GM23338 (cell line): ENCODE data around the gene CALML5. TPM values are rescaled to one million over a fixed set of nuclear protein-coding genes. Genes with fewer than 3 reads are reported as not detected.

Experiments
- ATAC-seq: fragments of 200-7000 bp; cut with Tn5 transposase; 3 replicates; pipeline ENCODE4 v1.9.1; 2020
- DNase-seq: peaks from one replicate; pipeline ENCODE4 v3.0.0-alpha.2; 2015; ENCODE audit warnings: low spot score
- H2AFZ ChIP-seq: fragments of 200-600 bp; sonication (generic); 2 replicates; pipeline ENCODE4 v1.8.0; 2016; ENCODE audit warnings: antibody characterized with exemption, mild to moderate bottlenecking, moderate library complexity
- H3F3A ChIP-seq: fragments of 200-600 bp; sonication (generic); replicated peaks from 2 replicates; pipeline ENCODE4 v1.8.0; 2017; ENCODE audit warnings: antibody characterized with exemption, mixed run types, low read depth
- H3K27ac ChIP-seq: fragments of 200-600 bp; sonication (generic); 2 replicates; pipeline ENCODE4 v1.6.1; 2016; ENCODE audit warnings: low read depth
- H3K27me3 ChIP-seq: fragments of 200-600 bp; sonication (generic); 2 replicates; pipeline ENCODE4 v1.8.0; 2016; ENCODE audit warnings: mild to moderate bottlenecking, mixed run types, moderate library complexity; ENCODE audit not compliant: insufficient read depth
- H3K36me3 ChIP-seq: fragments of 200-600 bp; sonication (generic); 2 replicates; pipeline ENCODE4 v1.8.0; 2016; ENCODE audit warnings: mild to moderate bottlenecking; ENCODE audit not compliant: insufficient read depth
- H3K4me1 ChIP-seq: fragments of 200-600 bp; sonication (generic); 2 replicates; pipeline ENCODE4 v1.8.0; 2016; ENCODE audit warnings: mild to moderate bottlenecking, moderate library complexity; ENCODE audit not compliant: insufficient read depth
- H3K4me2 ChIP-seq: fragments of 200-600 bp; sonication (generic); 2 replicates; pipeline ENCODE4 v1.7.1; 2017; ENCODE audit warnings: mixed run types
- H3K4me3 ChIP-seq: fragments of 200-600 bp; sonication (generic); 2 replicates; pipeline ENCODE4 v1.6.1; 2016; ENCODE audit warnings: mixed run types
- H3K79me2 ChIP-seq: fragments of 200-600 bp; sonication (generic); replicated peaks from 2 replicates; pipeline ENCODE4 v1.8.0; 2017; ENCODE audit warnings: mild to moderate bottlenecking; ENCODE audit not compliant: insufficient read depth
- H3K9me2 ChIP-seq: fragments of 200-600 bp; sonication (generic); 2 replicates; pipeline ENCODE4 v1.8.0; 2017; ENCODE audit not compliant: insufficient read depth
- H4K20me1 ChIP-seq: fragments of 200-600 bp; sonication (generic); replicated peaks from 2 replicates; pipeline ENCODE4 v1.8.0; 2017; ENCODE audit warnings: mild to moderate bottlenecking; ENCODE audit not compliant: insufficient read depth
- H3K27ac Mint-ChIP-seq: 2 replicates; pipeline ENCODE4 v1.8.0; 2020; ENCODE audit warnings: inconsistent platforms, mild to moderate bottlenecking, moderate library complexity, mixed read lengths
- H3K27me3 Mint-ChIP-seq: 3 replicates; pipeline ENCODE4 v1.8.0; 2022; ENCODE audit warnings: low read depth, mild to moderate bottlenecking, moderate library complexity, mixed read lengths, inconsistent platforms; ENCODE audit not compliant: insufficient read depth, poor library complexity
- H3K36me3 Mint-ChIP-seq: 3 replicates; pipeline ENCODE4 v1.8.0; 2021; ENCODE audit warnings: low read depth, mild to moderate bottlenecking, inconsistent platforms, moderate library complexity, mixed read lengths
- H3K4me1 Mint-ChIP-seq: 3 replicates; pipeline ENCODE4 v1.8.0; 2020; ENCODE audit warnings: mild to moderate bottlenecking, inconsistent platforms, mixed read lengths
- H3K4me3 Mint-ChIP-seq: 3 replicates; pipeline ENCODE4 v1.8.0; 2021; ENCODE audit warnings: moderate library complexity, mild to moderate bottlenecking, inconsistent platforms, mixed read lengths
- H3K9me3 Mint-ChIP-seq: 3 replicates; pipeline ENCODE4 v1.8.0; 2020; ENCODE audit warnings: moderate library complexity, mild to moderate bottlenecking, inconsistent platforms, mixed read lengths
- CREB1 ChIP-seq: fragments of 250-450 bp; sonication (Bioruptor Pico); IDR thresholded peaks from 2 replicates; pipeline ENCODE4 v1.5.0; 2020; ENCODE audit warnings: low read depth, mild to moderate bottlenecking, moderate library complexity
- CTCF ChIP-seq, 2 experiments: fragments of 200-600 bp in 1 of 2; sonication (generic) in 1 of 2; conservative IDR thresholded peaks; 2 replicates each; pipeline versions ENCODE4 v1.5.1 to v1.6.1; 2016 to 2017; ENCODE audit warnings: antibody characterized with exemption in 2 of 2, low read depth in 2 of 2, mild to moderate bottlenecking in 2 of 2, moderate library complexity in 1 of 2
- ETS1 ChIP-seq: IDR thresholded peaks from 2 replicates; pipeline ENCODE4 v1.6.1; 2016; ENCODE audit warnings: antibody characterized with exemption
- EZH2 ChIP-seq: fragments of 200-600 bp; sonication (generic); IDR thresholded peaks from one replicate; pipeline ENCODE4 v1.8.0; 2017; ENCODE audit warnings: antibody characterized with exemption, mild to moderate bottlenecking, low read depth; ENCODE audit not compliant: unreplicated experiment
- EZH2phosphoT487 ChIP-seq: fragments of 200-600 bp; sonication (generic); IDR thresholded peaks from one replicate; pipeline ENCODE4 v1.8.1; 2018; ENCODE audit warnings: antibody characterized with exemption; ENCODE audit not compliant: unreplicated experiment
- JUNB ChIP-seq: IDR thresholded peaks from one replicate; pipeline ENCODE4 v1.6.1; 2016; ENCODE audit warnings: antibody characterized with exemption; ENCODE audit not compliant: unreplicated experiment
- NANOG ChIP-seq: IDR thresholded peaks from 2 replicates; pipeline ENCODE4 v1.6.1; 2016; ENCODE audit warnings: antibody characterized with exemption, borderline replicate concordance
- POLR2AphosphoS5 ChIP-seq: IDR thresholded peaks from 2 replicates; pipeline ENCODE4 v1.6.1; 2016; ENCODE audit warnings: antibody characterized with exemption, low read depth
- REST ChIP-seq: IDR thresholded peaks from one replicate; pipeline ENCODE4 v1.6.1; 2018; ENCODE audit warnings: antibody characterized with exemption; ENCODE audit not compliant: unreplicated experiment
- STAT1 ChIP-seq: IDR thresholded peaks from one replicate; pipeline ENCODE4 v1.6.1; 2016; ENCODE audit warnings: antibody characterized with exemption; ENCODE audit not compliant: unreplicated experiment
- ZNF114 ChIP-seq: fragments of 250-450 bp; sonication (Bioruptor Pico); IDR thresholded peaks from 2 replicates; pipeline ENCODE4 v1.5.0; 2020; ENCODE audit warnings: mild to moderate bottlenecking, moderate library complexity
- ZNF331 ChIP-seq: fragments of 250-450 bp; sonication (Bioruptor Pico); IDR thresholded peaks from 2 replicates; pipeline ENCODE4 v1.5.0; 2020; ENCODE audit warnings: low read depth, mild to moderate bottlenecking, moderate library complexity
- ZNF462 ChIP-seq: fragments of 250-450 bp; sonication (Bioruptor Pico); IDR thresholded peaks from 2 replicates; pipeline ENCODE4 v1.5.0; 2020; ENCODE audit warnings: mild to moderate bottlenecking, moderate library complexity
- polyA plus RNA-seq: library from polyadenylated mRNA; unstranded; fragments of >200 nt; fragmentation: Nextera tagmentation; extraction: Ambion mirVana; gene quantifications from 2 replicates; pipeline ENCODE4 v1.2.1, GENCODE V29; 2016
- total RNA-seq: library from RNA; depleted of rRNA; stranded (reverse); fragments of >200 nt; shearing (Covaris generic); gene quantifications from 2 replicates; pipeline ENCODE4 v1.2.3, GENCODE V29; 2014

CALML5 gene
- total and polyA plus RNA-seq, 2 experiments from 2014 or later = 0.40 TPM; not detected in 1

- Histone ChIP-seq H3K4me1 (peaks cover 5% of the 10 kb centered on the region; the same call in 1 of the 2 replicates), H3K4me3 (no peak overlapping the region), H3F3A (no peaks in the 10 kb centered on the region), H3K79me2 (no peaks in the 10 kb centered on the region), H3K9me2 (no peaks in the 10 kb centered on the region), H3K4me2 (no peak overlapping the region), H2AFZ (no peak overlapping the region), H4K20me1 (no peaks in the 10 kb centered on the region), H3K27me3 (no peaks in the 10 kb centered on the region), H3K27ac (no peak overlapping the region), H3K36me3 (no peaks in the 10 kb centered on the region; the same call in 1 of the 2 replicates)
- Mint-ChIP-seq H3K4me3 (no peak overlapping the region), H3K4me1 (peaks cover 13% of the 10 kb centered on the region), H3K27me3 (peaks cover 17% of the 10 kb centered on the region), H3K36me3 (peaks cover 19% of the 10 kb centered on the region; the same call in 1 of the 3 replicates), H3K9me3 (peaks cover 26% of the 10 kb centered on the region), H3K27ac (no peak overlapping the region)
- ATAC-seq = no peak
- no peak for DNase-seq
- no peak for TF ChIP-seq REST
- TF ChIP-seq EZH2 = no peak
- TF ChIP-seq ZNF331 (CRISPR knock-in tag) = no peak
- TF ChIP-seq CREB1 = no peak
- TF ChIP-seq ZNF114 (CRISPR knock-in tag) = no peak
- TF ChIP-seq ETS1 = no peak
- TF ChIP-seq CTCF (conservative IDR thresholded peaks at IDR 0.05; ENCODE audit: low read depth in 2 of 2) = no peak
- no peak for TF ChIP-seq ZNF462 (CRISPR knock-in tag)
- no peak for TF ChIP-seq NANOG
- no peak for TF ChIP-seq EZH2phosphoT487
- TF ChIP-seq POLR2AphosphoS5 = no peak
- TF ChIP-seq JUNB = no peak
- no peak for TF ChIP-seq STAT1
Measured at GRCh38 chr10:5522913-5523560, 23.7 kb upstream of the CALML5 start.
